H1 (cell line): ENCODE results near the gene COX19. TPM values are rescaled to one million over a fixed set of nuclear protein-coding genes. Genes with fewer than 3 reads are reported as not detected.

Experiments
- CTCF ChIA-PET: fragments of 300-600 bp; sonication (Branson Sonifier 250); formaldehyde crosslinking; loops from one replicate; lab custom pipeline; 2021; ENCODE audit not compliant: partially characterized antibody; lab: Charles Lee
- POLR2A ChIA-PET: fragments of 300-600 bp; sonication (Branson Sonifier 250); formaldehyde crosslinking; loops from one replicate; lab custom pipeline; 2021; ENCODE audit warnings: inconsistent platforms; ENCODE audit not compliant: partially characterized antibody; lab: Charles Lee
- DNase-seq, 2 experiments: peaks; one replicate each; pipeline versions ENCODE4 v3.0.0 to v3.0.0-alpha.2; 2010 to 2022; ENCODE audit warnings: low spot score in 2 of 2, low read depth in 1 of 2, mixed read lengths in 1 of 2
- FAIRE-seq: peaks from 2 replicates; lab custom pipeline; 2011; peaks lifted over from hg19 to GRCh38; lab: Jason Lieb, UNC
- H2AFZ ChIP-seq: 2 replicates; pipeline ENCODE4 v1.8.1; 2012; ENCODE audit warnings: low read length, inconsistent platforms
- H2AK5ac ChIP-seq: 2 replicates; pipeline ENCODE4 v1.6.1; 2013; ENCODE audit warnings: low read depth, low read length
- H2BK120ac ChIP-seq: replicated peaks from 2 replicates; pipeline ENCODE3; 2013; ENCODE audit warnings: low read depth, low read length, inconsistent platforms
- H2BK12ac ChIP-seq: 2 replicates; pipeline ENCODE4 v1.6.1; 2013; ENCODE audit warnings: low read depth, low read length
- H2BK15ac ChIP-seq: 2 replicates; pipeline ENCODE4 v1.6.1; 2013; ENCODE audit warnings: low read length
- H2BK20ac ChIP-seq: 2 replicates; pipeline ENCODE4 v1.6.1; 2013; ENCODE audit warnings: low read length
- H2BK5ac ChIP-seq: 2 replicates; pipeline ENCODE4 v1.6.1; 2013; ENCODE audit warnings: low read depth, low read length
- H3K14ac ChIP-seq: 2 replicates; pipeline ENCODE4 v1.6.1; 2013; ENCODE audit warnings: inconsistent platforms; ENCODE audit not compliant: insufficient read length
- H3K18ac ChIP-seq: 2 replicates; pipeline ENCODE4 v1.6.1; 2013; ENCODE audit warnings: low read length; ENCODE audit errors: extremely low read depth
- H3K23ac ChIP-seq: 2 replicates; pipeline ENCODE4 v1.6.1; 2013; ENCODE audit warnings: inconsistent platforms; ENCODE audit not compliant: insufficient read length
- H3K23me2 ChIP-seq: 2 replicates; pipeline ENCODE4 v1.6.1; 2013; ENCODE audit warnings: low read depth, low read length
- H3K27ac ChIP-seq: 2 replicates; pipeline ENCODE4 v1.6.1; 2011; ENCODE audit warnings: low read depth, low read length, inconsistent platforms
- H3K27me3 ChIP-seq, 4 experiments: replicated peaks in 1 of 4; 1 replicate in 1 of 4; 2 replicates in 3 of 4; pipeline versions ENCODE4 v1.6.1 to v1.8.1; 2011 to 2013; ENCODE audit warnings: low read length in 3 of 4, mild to moderate bottlenecking in 3 of 4, inconsistent platforms in 2 of 4, mixed read lengths in 2 of 4, moderate library complexity in 1 of 4; ENCODE audit not compliant: control insufficient read depth in 3 of 4, insufficient read depth in 3 of 4; ENCODE audit errors: extremely low read depth in 1 of 4
- H3K36me3 ChIP-seq, 4 experiments: 2 replicates each; pipeline versions ENCODE4 v1.6.1 to v1.8.1; 2011 to 2013; ENCODE audit warnings: mild to moderate bottlenecking in 4 of 4, low read length in 3 of 4, moderate library complexity in 2 of 4, control low read depth in 1 of 4, inconsistent platforms in 1 of 4; ENCODE audit not compliant: insufficient read depth in 4 of 4, control insufficient read depth in 2 of 4
- H3K4ac ChIP-seq: replicated peaks from 2 replicates; pipeline ENCODE3; 2013; ENCODE audit warnings: low read length, low read depth, mixed read lengths, inconsistent platforms; ENCODE audit not compliant: insufficient read length
- H3K4me1 ChIP-seq, 4 experiments: replicated peaks in 1 of 4; 1 replicate in 1 of 4; 2 replicates in 3 of 4; pipeline versions ENCODE4 v1.6.1 to v1.8.1; 2011 to 2013; ENCODE audit warnings: low read length in 3 of 4, inconsistent platforms in 2 of 4, mixed read lengths in 1 of 4; ENCODE audit not compliant: insufficient read depth in 4 of 4, control insufficient read depth in 3 of 4
- H3K4me2 ChIP-seq, 2 experiments: 2 replicates each; pipeline versions ENCODE4 v1.6.1 to v1.8.1; 2011 to 2013; ENCODE audit warnings: low read depth in 2 of 2, low read length in 2 of 2, control low read depth in 1 of 2, inconsistent platforms in 1 of 2, mild to moderate bottlenecking in 1 of 2; ENCODE audit not compliant: insufficient read depth in 1 of 2
- H3K4me3 ChIP-seq, 4 experiments: fragments of 200-600, 300-600 bp in 1 of 4; sonication (generic), shearing (Covaris generic), sonication (Bioruptor Twin) in 1 of 4; 2 replicates each; pipeline versions ENCODE4 v1.5.1 to v1.8.1; 2011 to 2016; ENCODE audit warnings: low read length in 4 of 4, low read depth in 3 of 4, control low read depth in 2 of 4, inconsistent platforms in 2 of 4, mild to moderate bottlenecking in 2 of 4, mixed read lengths in 1 of 4, moderate library complexity in 1 of 4; ENCODE audit not compliant: insufficient read depth in 2 of 4; ENCODE audit errors: extremely low read depth in 1 of 4
- H3K56ac ChIP-seq: replicated peaks from 2 replicates; pipeline ENCODE3; 2013; ENCODE audit warnings: low read depth, mild to moderate bottlenecking, mixed read lengths, low read length, inconsistent platforms; ENCODE audit not compliant: insufficient read length
- H3K79me1 ChIP-seq: 2 replicates; pipeline ENCODE4 v1.6.1; 2013; ENCODE audit warnings: low read depth, low read length, control low read depth
- H3K79me2 ChIP-seq, 2 experiments: 2 replicates each; pipeline versions ENCODE4 v1.6.1 to v1.8.1; 2012 to 2013; ENCODE audit warnings: low read length in 2 of 2, mild to moderate bottlenecking in 2 of 2, inconsistent platforms in 1 of 2; ENCODE audit not compliant: insufficient read depth in 2 of 2, control insufficient read depth in 1 of 2
- H3K9ac ChIP-seq, 4 experiments: replicated peaks in 1 of 4; 1 replicate in 1 of 4; 2 replicates in 3 of 4; pipeline versions ENCODE4 v1.6.1 to v1.8.1; 2011 to 2013; ENCODE audit warnings: low read depth in 3 of 4, low read length in 3 of 4, control low read depth in 2 of 4, mild to moderate bottlenecking in 2 of 4, moderate library complexity in 2 of 4, inconsistent platforms in 1 of 4; ENCODE audit errors: extremely low read depth in 1 of 4
- H3K9me3 ChIP-seq, 2 experiments: 2 replicates each; pipeline versions ENCODE4 v1.6.1 to v1.8.1; 2012 to 2013; ENCODE audit warnings: mild to moderate bottlenecking in 2 of 2, moderate library complexity in 2 of 2, control low read depth in 1 of 2, inconsistent platforms in 1 of 2, low read depth in 1 of 2, low read length in 1 of 2, mixed read lengths in 1 of 2; ENCODE audit not compliant: insufficient read depth in 2 of 2
- H4K20me1 ChIP-seq, 2 experiments: replicated peaks in 1 of 2; 2 replicates each; pipeline versions ENCODE3 to v1.8.1; 2011 to 2013; ENCODE audit warnings: inconsistent platforms in 2 of 2, low read length in 2 of 2, mild to moderate bottlenecking in 1 of 2; ENCODE audit not compliant: insufficient read depth in 2 of 2, control insufficient read depth in 1 of 2
- H4K5ac ChIP-seq: 2 replicates; pipeline ENCODE4 v1.6.1; 2013; ENCODE audit warnings: low read length, low read depth, mixed read lengths, inconsistent platforms; ENCODE audit not compliant: insufficient read length
- H4K8ac ChIP-seq: 2 replicates; pipeline ENCODE4 v1.8.0; 2013; ENCODE audit warnings: mild to moderate bottlenecking, moderate library complexity, low read length, inconsistent platforms; ENCODE audit not compliant: insufficient read depth; ENCODE audit errors: extremely low read depth
- H4K91ac ChIP-seq: replicated peaks from 2 replicates; pipeline ENCODE3; 2013; ENCODE audit warnings: low read length, mixed read lengths, inconsistent platforms; ENCODE audit not compliant: insufficient read length
- ASH2L ChIP-seq: fragments of 200-600, 300-600 bp; sonication (generic); IDR thresholded peaks from one replicate; pipeline ENCODE4 v1.7.1; 2017; ENCODE audit warnings: low read length
- FOSL1 ChIP-seq: IDR thresholded peaks from 2 replicates; pipeline ENCODE4 v1.6.1; 2011; ENCODE audit warnings: mild to moderate bottlenecking, low read depth, low read length, moderate library complexity; ENCODE audit not compliant: insufficient read depth
- GABPA ChIP-seq: IDR thresholded peaks from 2 replicates; pipeline ENCODE4 v1.6.1; 2011; ENCODE audit warnings: mild to moderate bottlenecking, low read length, moderate library complexity, borderline replicate concordance; ENCODE audit not compliant: insufficient read depth
- RXRA ChIP-seq: IDR thresholded peaks from 2 replicates; pipeline ENCODE4 v1.6.1; 2011; ENCODE audit warnings: low read depth, mild to moderate bottlenecking, low read length, moderate library complexity; ENCODE audit not compliant: insufficient read depth
- SAP30 ChIP-seq: fragments of 300-600 bp; sonication (generic); IDR thresholded peaks from 2 replicates; pipeline ENCODE4 v1.7.1; 2012; ENCODE audit warnings: low read length, moderate library complexity, mild to moderate bottlenecking, inconsistent platforms; ENCODE audit not compliant: insufficient read depth, insufficient replicate concordance
- SIX5 ChIP-seq: IDR thresholded peaks from 2 replicates; pipeline ENCODE4 v1.6.1; 2011; ENCODE audit warnings: mild to moderate bottlenecking, low read depth, low read length
- WGBS, 2 experiments: shearing (Covaris generic) in 1 of 2; methylation state at CpG; one replicate each; pipeline versions ENCODE4 v1.1.6 to v1.1.7; 2013 to 2015; ENCODE audit warnings: low lambda C conversion rate in 2 of 2, mixed read lengths in 2 of 2, inconsistent platforms in 1 of 2, low coverage in 1 of 2, missing lambda C conversion rate in 1 of 2; ENCODE audit not compliant: insufficient replicate concordance in 2 of 2, insufficient coverage in 1 of 2, insufficient read length in 1 of 2; ENCODE audit errors: extremely low coverage in 1 of 2, missing lambda C conversion rate in 1 of 2; 5-methylcytosine and 5-hydroxymethylcytosine counted together
- polyA plus RNA-seq, 7 experiments: library from polyadenylated mRNA; depleted of rRNA in 3 of 7; stranded (reverse) in 5 of 7; unstranded in 2 of 7; fragments of >200 nt in 5 of 7; fragments of 200-250 nt in 2 of 7; gene quantifications; 1 replicate in 5 of 7; 2 replicates in 1 of 7; 4 replicates in 1 of 7; pipeline versions ENCODE4 v1.2.1 to v1.2.3, GENCODE V29; 2011 to 2013; ENCODE audit warnings: missing spikeins in 2 of 7, mixed read lengths in 2 of 7
- total RNA-seq: library from RNA; stranded (reverse); fragmentation: NEBNext Ultra II Directional; extraction: Animal tissue kit (Norgen Biotek cat#: 25700); gene quantifications from 2 replicates; pipeline ENCODE4 v1.2.1, GENCODE V29; 2021

The COX19 gene
- total and polyA plus RNA-seq, 2 of the 8 experiments (the other 6 are each of a cell fraction or from before 2014, with no cell fraction given): 3.9 to 7.9 TPM

DNA sequence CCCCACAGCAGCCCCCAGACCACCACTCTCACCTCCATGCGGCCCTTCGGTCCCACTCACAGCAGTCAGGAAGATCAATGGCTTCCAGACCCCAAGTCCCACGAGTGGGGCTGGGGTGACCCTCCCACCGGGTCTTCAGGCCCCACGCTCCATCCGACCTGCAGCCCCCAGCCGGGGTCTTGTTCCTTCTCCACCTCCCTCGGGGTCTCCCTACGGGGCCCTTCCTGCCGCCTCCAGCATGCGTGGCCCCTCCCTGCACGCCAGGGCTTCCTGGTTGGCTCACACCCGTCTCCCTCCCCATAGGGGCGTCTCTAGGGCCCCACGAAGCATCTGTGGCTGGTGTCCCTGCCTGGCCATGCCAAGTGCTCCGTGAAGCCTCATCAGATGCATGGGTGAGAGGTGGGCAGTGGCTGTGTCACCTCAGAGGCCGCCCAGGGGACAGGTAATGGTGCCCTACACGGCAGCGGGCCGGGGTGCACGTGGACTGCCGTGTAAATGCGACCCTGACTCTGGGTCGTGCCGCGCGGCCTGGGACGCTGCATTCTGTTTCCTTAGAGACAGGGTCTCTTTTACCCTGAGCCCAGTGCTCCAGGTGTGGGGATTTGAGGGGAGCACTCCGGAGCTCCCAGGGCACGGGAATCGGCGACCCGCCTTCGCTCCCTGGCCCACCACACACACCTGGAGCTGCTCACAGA is 40.7 kb downstream of the COX19 start:
- ChIA-PET POLR2A (interaction anchor here (1.0 kb wide), 1 partner anchor 31 kb away, joined by 3 read pairs; no protein-coding TSS in a partner anchor), CTCF (interaction anchor here (1.0 kb wide), 1 partner anchor 12 kb away, joined by 3 read pairs; no protein-coding TSS in a partner anchor)
- Histone ChIP-seq H3K9ac (no peak overlapping the region), H2AFZ (no peak overlapping the region), H3K18ac (no peak overlapping the region), H3K23ac (no peak overlapping the region), H4K20me1 (no peaks in the 10 kb centered on the region), H2BK5ac (no peak overlapping the region), H2BK15ac (no peak overlapping the region), H2AK5ac (no peak overlapping the region), H4K8ac (0 out of 2 replicates have a peak overlapping the region, but pooled peaks have one; percentile 11), H3K27me3 (no peaks in the 10 kb centered on the region), H3K14ac (no peak overlapping the region), H3K4ac (peak overlapping the region; percentile 3), H3K9me3 (no peaks in the 10 kb centered on the region), H3K36me3 (no peaks in the 10 kb centered on the region), H3K79me2 (no peaks in the 10 kb centered on the region), H4K5ac (no peak overlapping the region), H4K91ac (no peak overlapping the region), H3K4me1 (no peaks in the 10 kb centered on the region; a peak in 3 of 7 replicates), H3K23me2 (no peaks in the 10 kb centered on the region), H3K27ac (no peak overlapping the region), H3K79me1 (no peaks in the 10 kb centered on the region), H2BK12ac (no peak overlapping the region), H3K4me3 (no peak overlapping the region), H3K56ac (no peak overlapping the region), H2BK120ac (no peak overlapping the region), H3K4me2 (no peak overlapping the region), H2BK20ac (no peak overlapping the region)
- no peak for DNase-seq
- WGBS, 2 experiments: 95% methylated on average over 26 of the region's 34 CpGs; no CpG with 5 or more reads in 1 of the 2 experiments
- no peak for FAIRE-seq
- no peak for TF ChIP-seq GABPA
- TF ChIP-seq ASH2L: no peak
- TF ChIP-seq FOSL1: no peak
- no peak for TF ChIP-seq SIX5
- TF ChIP-seq SAP30: no peak
- no peak for TF ChIP-seq RXRA
